Kidney epithelial cell (primary cell): ENCODE measurements around the gene NXPE3. TPM values are rescaled to one million over a fixed set of nuclear protein-coding genes. Genes with fewer than 3 reads are reported as not detected.
"Not testable (repeated sequence)": the region's sequence is repeated elsewhere in the genome, so short reads cannot be mapped to it uniquely, and the experiment has no call there.

Experiments used
- DNase-seq: peaks from one replicate; pipeline ENCODE4 v3.0.0-alpha.2; 2010; ENCODE audit warnings: low read depth
- H3K27me3 ChIP-seq: 2 replicates; pipeline ENCODE4 v1.6.0; 2011; ENCODE audit warnings: low read length; ENCODE audit not compliant: control insufficient read depth, insufficient read depth
- H3K36me3 ChIP-seq: 2 replicates; pipeline ENCODE4 v1.5.1; 2011; ENCODE audit warnings: low read length; ENCODE audit not compliant: control insufficient read depth, insufficient read depth
- H3K4me3 ChIP-seq: 2 replicates; pipeline ENCODE4 v1.5.1; 2011; ENCODE audit warnings: low read depth, mild to moderate bottlenecking, control low read depth, low read length
- total RNA-seq: library from RNA; depleted of rRNA; stranded (reverse); fragments of >200 nt; gene quantifications from 2 replicates; pipeline ENCODE4 v1.2.3, GENCODE V29; 2015
- TF ChIP-seq, protein P1 (sequence below): IDR thresholded peaks from 2 replicates; pipeline ENCODE4 v1.5.1; 2011; ENCODE audit warnings: mild to moderate bottlenecking, moderate library complexity, low read length, control low read depth, inconsistent platforms; ENCODE audit not compliant: insufficient read depth, poor library complexity, severe bottlenecking

The NXPE3 gene
- total RNA-seq, result 13.6 and 16.9 TPM in 2 replicates

DNA sequence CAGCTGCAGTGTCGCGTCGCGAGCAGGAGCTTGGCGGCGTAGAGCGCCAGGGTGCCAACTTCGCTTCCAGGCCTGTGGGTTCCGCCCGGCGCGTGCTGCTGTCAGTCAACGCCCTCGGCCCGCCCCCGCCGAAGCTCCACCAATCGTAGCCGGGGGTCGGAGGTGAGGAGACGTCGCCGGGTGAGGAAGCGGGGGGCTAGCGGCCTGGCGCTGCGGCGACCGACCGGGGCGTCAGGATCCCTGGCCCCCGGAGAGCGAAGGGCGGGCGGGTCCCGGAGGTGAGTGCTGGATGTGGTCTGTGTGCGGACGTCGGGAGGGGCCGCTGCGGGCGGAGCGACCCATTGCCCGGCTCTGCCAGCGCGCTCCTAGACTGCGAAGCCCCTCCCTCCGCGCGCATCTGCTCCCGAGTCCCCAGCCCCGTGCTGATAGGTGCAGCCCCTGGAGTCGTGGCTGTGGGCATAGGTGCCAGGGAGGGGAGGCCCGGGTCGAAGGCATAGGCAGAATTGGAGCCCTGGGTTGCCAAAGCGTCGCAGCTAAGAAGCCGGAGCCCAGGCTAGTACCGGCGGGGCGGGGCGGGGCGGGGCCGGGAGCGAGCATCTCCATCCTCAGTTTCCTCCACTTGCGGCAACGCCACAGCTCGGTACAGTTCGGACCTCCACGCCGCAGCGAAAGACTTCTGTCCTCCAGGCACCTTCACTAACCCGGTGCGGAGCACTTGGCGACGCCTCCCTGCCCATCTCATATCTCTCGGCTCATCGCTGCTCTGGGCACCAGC, at the start of gene NXPE3:
Gene NXPE3 (plus strand): TSS at position 165 of the 775 bp plus-strand sequence. CDS start 6,386 bp downstream, outside the sequence.
- Histone ChIP-seq H3K4me3 (peak within 1 kb of the TSS; percentile 63), H3K36me3 (no peaks in the 10 kb centered on the region), H3K27me3 (no peaks in the 10 kb centered on the region)
- TF ChIP-seq, protein P1, sequence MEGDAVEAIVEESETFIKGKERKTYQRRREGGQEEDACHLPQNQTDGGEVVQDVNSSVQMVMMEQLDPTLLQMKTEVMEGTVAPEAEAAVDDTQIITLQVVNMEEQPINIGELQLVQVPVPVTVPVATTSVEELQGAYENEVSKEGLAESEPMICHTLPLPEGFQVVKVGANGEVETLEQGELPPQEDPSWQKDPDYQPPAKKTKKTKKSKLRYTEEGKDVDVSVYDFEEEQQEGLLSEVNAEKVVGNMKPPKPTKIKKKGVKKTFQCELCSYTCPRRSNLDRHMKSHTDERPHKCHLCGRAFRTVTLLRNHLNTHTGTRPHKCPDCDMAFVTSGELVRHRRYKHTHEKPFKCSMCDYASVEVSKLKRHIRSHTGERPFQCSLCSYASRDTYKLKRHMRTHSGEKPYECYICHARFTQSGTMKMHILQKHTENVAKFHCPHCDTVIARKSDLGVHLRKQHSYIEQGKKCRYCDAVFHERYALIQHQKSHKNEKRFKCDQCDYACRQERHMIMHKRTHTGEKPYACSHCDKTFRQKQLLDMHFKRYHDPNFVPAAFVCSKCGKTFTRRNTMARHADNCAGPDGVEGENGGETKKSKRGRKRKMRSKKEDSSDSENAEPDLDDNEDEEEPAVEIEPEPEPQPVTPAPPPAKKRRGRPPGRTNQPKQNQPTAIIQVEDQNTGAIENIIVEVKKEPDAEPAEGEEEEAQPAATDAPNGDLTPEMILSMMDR, result no peak
- peak; percentile 26 for DNase-seq

DNA sequence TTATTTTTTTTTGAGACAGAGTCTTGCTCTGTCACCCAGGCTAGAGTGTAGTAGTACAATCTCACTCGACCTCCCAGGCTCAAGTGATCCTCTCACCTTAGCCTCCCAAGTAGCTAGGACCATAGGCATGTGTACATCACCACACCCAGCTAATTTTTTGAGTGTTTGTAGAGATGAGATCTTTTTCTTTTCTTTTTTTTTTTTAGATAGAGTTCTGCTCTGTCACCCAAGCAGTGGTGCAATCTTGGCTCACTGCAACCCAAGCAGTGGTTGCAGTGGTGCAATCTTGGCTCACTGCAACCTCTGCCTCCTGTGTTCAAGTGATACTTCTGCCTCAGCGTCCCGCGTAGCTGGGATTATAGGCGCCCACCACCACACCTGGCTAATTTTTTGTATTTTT, 49.4 kb upstream of the NXPE3 start:
- TF ChIP-seq, protein P1, result no peak
- no peak for DNase-seq
- no peaks in the 10 kb centered on the region for H3K27me3 ChIP-seq
- H3K36me3 ChIP-seq, result peaks cover 2% of the 10 kb centered on the region
- H3K4me3 ChIP-seq, result no peak overlapping the region

DNA sequence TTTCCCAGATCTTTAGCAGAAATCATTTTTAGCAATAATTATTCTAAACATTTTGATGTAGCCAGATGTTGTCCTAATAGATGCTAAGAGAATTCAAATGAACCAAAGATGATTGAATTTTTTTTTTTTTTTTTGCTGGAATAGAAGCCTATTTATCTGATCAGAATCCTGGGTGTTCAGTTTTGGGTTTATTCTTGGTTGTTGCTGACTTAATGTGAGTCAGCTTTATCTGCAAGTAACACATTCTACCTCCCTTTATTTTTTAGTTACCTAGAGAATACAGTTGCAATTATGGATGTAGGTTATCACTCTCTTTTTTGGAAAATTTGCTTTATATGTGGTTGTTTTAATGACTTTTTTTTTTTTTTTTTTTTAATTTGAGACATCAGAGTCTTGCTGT, 48.2 kb upstream of the NXPE3 start:
- Histone ChIP-seq H3K4me3 (no peak overlapping the region), H3K36me3 (peaks cover 2% of the 10 kb centered on the region), H3K27me3 (no peaks in the 10 kb centered on the region)
- TF ChIP-seq, protein P1, result no peak
- no peak for DNase-seq

DNA sequence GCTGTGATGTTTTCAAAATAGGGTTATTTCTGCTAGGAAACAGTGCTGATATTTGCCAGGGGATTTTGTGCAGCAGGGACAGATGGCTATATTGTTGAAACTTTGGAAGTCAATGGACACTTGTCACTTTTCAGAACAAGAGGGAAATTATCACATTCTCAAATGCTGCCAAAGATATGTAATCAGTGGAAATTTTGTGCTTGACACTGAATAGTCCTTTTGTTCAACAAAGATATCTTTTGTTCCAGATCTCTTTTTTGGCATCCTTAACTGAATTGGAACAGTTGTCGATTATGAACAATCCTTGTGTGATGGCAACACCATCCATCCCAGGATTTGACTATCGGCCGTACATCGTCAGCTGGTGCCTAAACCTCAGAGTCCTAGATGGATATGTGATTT, 46.8 kb upstream of the NXPE3 start:
- H3K4me3 ChIP-seq, result no peak overlapping the region
- TF ChIP-seq, protein P1, result no peak
- DNase-seq, result no peak
- peaks cover 2% of the 10 kb centered on the region for H3K36me3 ChIP-seq
- no peaks in the 10 kb centered on the region for H3K27me3 ChIP-seq

DNA sequence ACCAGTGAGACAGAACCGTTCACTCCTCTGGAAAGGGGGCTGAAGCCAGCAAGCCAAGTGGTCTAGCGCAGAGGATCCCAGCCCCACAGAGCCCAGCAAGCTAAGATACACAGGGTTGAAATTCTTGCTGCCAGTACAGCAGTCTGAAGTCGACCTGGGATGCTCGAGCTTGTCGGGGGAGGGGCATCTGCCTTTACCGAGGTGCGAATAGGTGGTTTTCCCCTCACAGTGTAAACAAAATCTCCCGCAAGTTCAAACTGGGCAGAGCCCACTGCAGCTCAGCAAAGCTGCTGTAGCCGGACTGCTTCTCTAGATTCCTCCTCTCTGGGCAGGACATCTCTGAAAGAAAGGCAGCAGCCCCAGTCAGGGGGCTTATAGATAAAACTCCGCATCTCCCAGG, 43.2 kb upstream of the NXPE3 start:
- DNase-seq, result no peak
- TF ChIP-seq, protein P1, result no peak
- H3K36me3 ChIP-seq, result peaks cover 2% of the 10 kb centered on the region

DNA sequence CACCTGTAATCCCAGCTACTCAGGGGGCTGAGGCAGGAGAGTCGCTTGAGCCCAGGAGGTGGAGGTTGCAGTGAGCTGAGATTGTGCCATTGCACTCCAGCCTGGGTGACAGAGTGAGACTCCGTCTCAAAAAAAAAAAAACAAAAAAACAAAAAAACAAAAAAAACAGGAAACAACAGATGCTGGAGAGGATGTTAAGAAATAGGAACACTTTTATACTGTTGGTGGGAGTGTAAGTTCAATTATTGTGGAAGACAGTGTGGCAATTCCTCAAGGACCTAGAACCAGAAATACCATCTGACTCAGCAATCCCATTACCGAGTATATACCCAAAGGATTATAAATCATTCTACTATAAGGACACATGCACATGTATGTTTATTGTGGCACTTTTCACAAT, 37.1 kb upstream of the NXPE3 start:
- not testable (repeated sequence) for DNase-seq, H3K27me3 ChIP-seq, H3K4me3 ChIP-seq, H3K36me3 ChIP-seq

More for the DNA sequence above, 43.2 kb upstream of the NXPE3 start:
- Histone ChIP-seq H3K27me3 (no peaks in the 10 kb centered on the region), H3K4me3 (no peak overlapping the region)
